ENCODE data around the gene SERTAD4. TPM values are rescaled to one million over a fixed set of nuclear protein-coding genes. Genes with fewer than 3 reads are reported as not detected.

The SERTAD4 gene
- total RNA-seq, 4 donors from 2014 or later, result 9.6 to 18.1 (median 14.9) TPM

GRCh38 chr1:210228158-210228557 is 4.4 kb upstream of the SERTAD4 start:
- TF ChIP-seq CTCF (IDR thresholded peaks at IDR 0.05), result no peak
- no peak for TF ChIP-seq POLR2A (IDR thresholded peaks at IDR 0.05)
- intact Hi-C loops (cut with DNase I; ENCODE audit: low total_unique reads), result no loop called here
- no peak for DNase-seq (ENCODE audit: low spot score in 2 of 2)
- no peak overlapping the region for H3K4me3 ChIP-seq (ENCODE audit: low read depth, poor library complexity, severe bottlenecking)
- 81 to 82% methylated on average over 1 of the region's 1 CpG for WGBS, 2 donors

GRCh38 chr1:210230149-210230695 is 2.4 kb upstream of the SERTAD4 start:
- intact Hi-C loops (cut with DNase I; ENCODE audit: low total_unique reads), result loop anchor here (10.0 kb wide), 1 partner anchor 85 kb away; no protein-coding TSS in a partner anchor
- H3K4me3 ChIP-seq (ENCODE audit: low read depth, poor library complexity, severe bottlenecking), result no peak overlapping the region
- TF ChIP-seq CTCF (IDR thresholded peaks at IDR 0.05) (no peak), POLR2A (IDR thresholded peaks at IDR 0.05) (no peak)
- DNase-seq (ENCODE audit: low spot score in 2 of 2), result no peak

- intact Hi-C loops (cut with DNase I; ENCODE audit: low total_unique reads), result loop anchor here (10.0 kb wide), 1 partner anchor 83 kb away; no protein-coding TSS in a partner anchor
- no peak for DNase-seq (ENCODE audit: low spot score in 2 of 2)
- no peak overlapping the region for H3K4me3 ChIP-seq (ENCODE audit: low read depth, poor library complexity, severe bottlenecking)
- TF ChIP-seq POLR2A (IDR thresholded peaks at IDR 0.05), result no peak
- no peak for TF ChIP-seq CTCF (IDR thresholded peaks at IDR 0.05)
- WGBS, 2 donors, result 1 to 2% methylated on average over 20 of the region's 20 CpGs
Measured at GRCh38 chr1:210231846-210232510, 618 bp upstream of the SERTAD4 start.

- WGBS, 2 donors, result 0 to 1% methylated on average over 8 to 20 of the region's 26 CpGs
- intact Hi-C loops (cut with DNase I; ENCODE audit: low total_unique reads), result loop anchor here (10.0 kb wide), 1 partner anchor 82 kb away; no protein-coding TSS in a partner anchor
- no peak for DNase-seq (ENCODE audit: low spot score in 2 of 2)
- TF ChIP-seq POLR2A (IDR thresholded peaks at IDR 0.05), result no peak
- TF ChIP-seq CTCF (IDR thresholded peaks at IDR 0.05), result no peak
- H3K4me3 ChIP-seq (ENCODE audit: low read depth, poor library complexity, severe bottlenecking), result peak overlapping the region; percentile 48
Measured at GRCh38 chr1:210233216-210233494, 559 bp downstream of the SERTAD4 start.

- 2% methylated on average over 60 to 61 of the region's 61 CpGs for WGBS, 2 donors
- no peak for DNase-seq (ENCODE audit: low spot score in 2 of 2)
- TF ChIP-seq CTCF (IDR thresholded peaks at IDR 0.05), result no peak
- TF ChIP-seq POLR2A (IDR thresholded peaks at IDR 0.05), result no peak
- peak overlapping the region; percentile 48 for H3K4me3 ChIP-seq (ENCODE audit: low read depth, poor library complexity, severe bottlenecking)
- intact Hi-C loops (cut with DNase I; ENCODE audit: low total_unique reads), result loop anchor here (1.0 to 10.0 kb wide), 2 partner anchors 18 to 81 kb away; no protein-coding TSS in a partner anchor
Measured at GRCh38 chr1:210233495-210234328, 1.1 kb downstream of the SERTAD4 start.
